ENCODE results near the gene TP63.

The TP63 gene

GRCh38 chr3:189826566-189826965, 195.4 kb downstream of the TP63 start:
- FAIRE-seq: no peak

GRCh38 chr3:189827108-189827507, 195.9 kb downstream of the TP63 start:
- no peak for FAIRE-seq

- no peak for FAIRE-seq
These were observed 199.2 kb downstream of the TP63 start for GRCh38 chr3:189830401-189830800.

GRCh38 chr3:189833266-189833665, 202.1 kb downstream of the TP63 start:
- no peak for FAIRE-seq

- no peak for FAIRE-seq
These were observed 202.8 kb downstream of the TP63 start for GRCh38 chr3:189833996-189834395.

GRCh38 chr3:189834462-189834861, 203.3 kb downstream of the TP63 start:
- FAIRE-seq: no peak

- FAIRE-seq: no peak
These were observed 205.6 kb downstream of the TP63 start for GRCh38 chr3:189836795-189837194.

GRCh38 chr3:189838291-189838690, 207.1 kb downstream of the TP63 start:
- no peak for FAIRE-seq

- no peak for FAIRE-seq
These were observed 208.4 kb downstream of the TP63 start for GRCh38 chr3:189839576-189839975.

GRCh38 chr3:189841473-189842205, 210.4 kb downstream of the TP63 start:
- FAIRE-seq: no peak

GRCh38 chr3:189842681-189843602, 211.8 kb downstream of the TP63 start:
- FAIRE-seq: no peak

- FAIRE-seq: no peak
These were observed 213.9 kb downstream of the TP63 start for GRCh38 chr3:189845069-189845468.

- FAIRE-seq: no peak
These were observed 217.3 kb downstream of the TP63 start for GRCh38 chr3:189848395-189849040.

GRCh38 chr3:189849262-189849661, 218.1 kb downstream of the TP63 start:
- FAIRE-seq: no peak

- no peak for FAIRE-seq
These were observed 220.5 kb downstream of the TP63 start for GRCh38 chr3:189851682-189852081.

GRCh38 chr3:189853906-189854305, 222.7 kb downstream of the TP63 start:
- FAIRE-seq: no peak

- no peak for FAIRE-seq
These were observed 229.1 kb downstream of the TP63 start for GRCh38 chr3:189860296-189860695.

GRCh38 chr3:189862385-189862998, 231.3 kb downstream of the TP63 start:
- FAIRE-seq: no peak

GRCh38 chr3:189863031-189863430, 231.8 kb downstream of the TP63 start:
- FAIRE-seq: no peak

- no peak for FAIRE-seq
These were observed 236.9 kb downstream of the TP63 start for GRCh38 chr3:189868061-189868460.

GRCh38 chr3:189869165-189869564, 238.0 kb downstream of the TP63 start:
- FAIRE-seq: no peak

GRCh38 chr3:189871418-189871817, 240.2 kb downstream of the TP63 start:
- FAIRE-seq: no peak

- FAIRE-seq: no peak
These were observed 252.0 kb downstream of the TP63 start for GRCh38 chr3:189883113-189883753.
